Measurements from ENCODE around the gene TMEM140.
"Not testable (repeated sequence)": the region's sequence is repeated elsewhere in the genome, so short reads cannot be mapped to it uniquely, and the experiment has no call there.

TMEM140 gene

DNA sequence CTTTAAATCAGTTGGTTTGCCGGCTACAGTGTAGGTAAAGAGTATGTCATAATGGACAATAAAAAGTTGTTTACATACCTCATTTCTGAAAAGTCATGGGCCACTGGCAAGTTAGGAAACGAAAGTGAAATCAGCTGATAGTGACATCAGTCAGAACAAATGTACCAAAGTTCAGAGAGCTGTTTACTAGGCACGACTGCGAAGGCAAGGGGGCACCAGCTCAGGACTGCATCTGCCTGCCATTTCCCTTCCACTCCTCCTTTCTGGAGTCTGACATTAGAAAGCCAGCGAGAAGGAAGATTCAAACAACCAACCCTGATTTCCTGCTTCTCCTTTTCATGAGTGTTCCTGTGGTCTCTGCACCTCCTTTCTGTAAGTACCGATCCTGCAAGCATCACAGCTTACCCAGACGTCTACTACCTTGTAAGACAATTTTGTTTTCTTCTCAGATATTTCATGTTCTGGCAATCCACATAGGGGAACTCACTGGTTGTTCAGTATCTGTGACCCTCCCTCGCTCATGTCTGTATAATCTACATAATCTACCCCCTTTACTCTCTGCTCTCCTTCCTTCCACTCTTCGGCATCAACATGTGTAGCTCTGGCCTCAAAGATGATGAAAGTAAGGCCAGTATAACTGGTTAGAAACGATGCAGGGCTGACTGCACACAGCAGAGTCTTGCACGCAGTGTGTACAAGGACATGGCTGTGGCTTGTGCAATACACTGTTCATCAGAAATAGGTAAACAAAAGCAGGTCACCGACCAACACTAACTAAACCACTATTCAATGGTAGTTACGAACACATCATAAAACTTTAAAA, at the start of gene TMEM140:
TSS of gene TMEM140 (plus strand) at position 174 of the 823 bp plus-strand sequence. CDS start 16,370 bp downstream, outside the sequence.
- DNase-seq (ENCODE audit: low read depth) = no peak

DNA sequence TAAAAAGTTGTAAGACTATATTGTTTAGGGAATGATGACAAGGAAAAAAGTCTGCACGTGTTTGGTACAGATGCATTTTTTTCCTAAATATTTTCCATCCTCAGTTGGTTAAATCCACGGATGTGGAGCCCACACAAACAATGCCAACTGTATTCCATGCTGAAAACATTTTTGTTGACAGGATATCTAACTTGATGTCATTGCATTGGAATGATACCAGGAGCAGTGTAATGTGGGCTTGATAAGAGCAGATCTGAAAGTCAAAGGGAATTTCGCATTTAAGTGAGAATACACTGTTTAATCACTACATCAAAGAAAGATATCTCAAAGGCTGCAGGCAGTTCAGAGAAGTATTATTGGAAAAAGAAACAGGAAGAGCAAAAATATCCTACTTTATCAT, 49.5 kb upstream of the TMEM140 start:
- no peak for DNase-seq (ENCODE audit: low read depth)

DNA sequence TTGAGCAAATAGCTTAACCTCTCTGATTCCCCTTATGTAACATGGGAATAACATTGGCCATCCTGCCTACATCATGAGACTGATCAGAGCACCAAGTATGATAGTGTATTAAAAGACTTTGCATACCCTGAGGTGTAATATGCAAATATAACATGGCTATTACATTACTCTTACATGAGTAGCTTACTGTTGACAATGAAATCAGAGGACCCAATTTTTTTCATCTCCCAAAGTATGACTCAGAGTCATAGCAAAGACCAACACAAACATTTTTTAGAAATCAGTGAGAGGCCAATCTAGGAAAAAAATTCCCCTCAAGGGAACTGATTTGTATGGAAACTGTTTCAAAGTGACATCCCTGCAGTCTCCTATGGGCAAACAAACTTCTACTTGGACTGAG, 47.0 kb upstream of the TMEM140 start:
- DNase-seq (ENCODE audit: low read depth) = no peak

DNA sequence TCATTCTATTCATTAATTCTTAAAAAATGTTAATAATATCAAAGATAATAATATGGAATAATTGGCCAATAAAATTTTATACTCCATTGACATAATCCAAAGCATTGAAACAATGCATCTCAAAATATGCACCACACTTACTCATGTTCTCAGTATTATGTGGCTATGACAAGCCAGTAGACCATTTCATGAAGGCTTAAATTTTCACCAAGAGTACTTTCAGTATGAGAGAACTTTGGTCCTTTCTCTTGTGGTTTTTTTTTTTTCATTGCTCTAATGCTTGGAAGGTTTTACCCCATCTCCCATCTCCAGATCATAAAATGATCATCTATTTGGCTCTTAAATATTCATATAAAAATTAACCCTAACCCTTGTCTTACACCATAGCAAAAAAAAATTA, 45.5 kb upstream of the TMEM140 start:
- no peak for DNase-seq (ENCODE audit: low read depth)

DNA sequence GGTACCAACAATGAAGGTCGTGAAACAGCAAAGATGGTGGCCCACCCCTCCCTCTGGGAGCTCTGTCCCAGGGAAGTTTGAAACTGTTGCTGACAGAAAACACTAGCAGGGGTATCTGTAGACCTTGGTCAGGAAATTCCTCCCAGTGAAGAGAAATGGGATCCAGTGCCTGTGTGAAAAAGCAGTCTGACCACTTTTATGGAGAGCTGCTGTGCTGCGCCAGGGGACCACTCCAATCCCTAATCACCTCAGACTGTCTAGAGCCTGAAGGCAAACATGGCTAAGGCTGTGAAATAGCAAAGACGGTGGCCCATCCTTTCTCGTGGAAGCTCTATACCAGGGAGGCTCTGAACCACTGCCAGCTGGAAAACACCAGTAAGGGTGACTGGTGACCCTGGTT, 38.3 kb upstream of the TMEM140 start:
- DNase-seq (ENCODE audit: low read depth) = no peak

DNA sequence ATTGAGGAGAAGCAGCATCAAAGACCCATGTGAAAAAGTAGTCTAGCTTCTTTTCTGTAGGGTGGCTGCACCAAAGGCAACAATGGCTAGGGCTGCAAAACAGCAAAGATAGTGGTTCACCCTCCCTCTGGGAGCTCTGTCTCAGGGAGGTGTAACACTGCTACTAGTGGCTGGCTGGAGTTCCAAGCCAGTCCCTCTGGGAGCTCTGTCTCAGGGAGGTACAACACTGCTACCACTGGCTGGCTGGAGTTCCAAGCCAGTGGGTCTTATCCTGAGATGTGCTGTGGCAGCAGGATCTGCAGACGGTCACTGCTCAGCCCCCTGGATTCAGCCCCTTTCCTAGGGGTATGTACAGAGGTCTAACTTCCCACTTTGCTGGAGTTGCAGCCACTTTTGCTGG, 37.9 kb upstream of the TMEM140 start:
- no peak for DNase-seq (ENCODE audit: low read depth)

DNA sequence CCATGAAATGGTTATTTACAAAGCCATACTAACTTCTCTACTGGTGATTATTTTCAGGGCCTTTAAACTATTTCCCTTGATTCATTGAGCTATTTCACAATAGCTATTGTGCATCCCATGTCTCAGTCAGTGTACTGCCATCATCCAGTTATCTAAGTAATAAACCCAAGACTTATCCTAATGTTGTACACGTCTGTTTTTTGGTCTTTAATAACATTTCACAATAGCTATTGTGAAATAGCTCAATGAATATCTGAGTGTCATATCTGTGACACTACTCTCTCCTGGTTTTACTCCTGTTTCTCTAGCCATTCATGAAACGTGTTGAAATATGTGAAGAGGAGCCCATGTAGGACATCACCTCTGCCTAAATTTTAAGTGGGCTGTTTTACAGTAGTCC, 36.5 kb upstream of the TMEM140 start:
- DNase-seq (ENCODE audit: low read depth) = no peak

DNA sequence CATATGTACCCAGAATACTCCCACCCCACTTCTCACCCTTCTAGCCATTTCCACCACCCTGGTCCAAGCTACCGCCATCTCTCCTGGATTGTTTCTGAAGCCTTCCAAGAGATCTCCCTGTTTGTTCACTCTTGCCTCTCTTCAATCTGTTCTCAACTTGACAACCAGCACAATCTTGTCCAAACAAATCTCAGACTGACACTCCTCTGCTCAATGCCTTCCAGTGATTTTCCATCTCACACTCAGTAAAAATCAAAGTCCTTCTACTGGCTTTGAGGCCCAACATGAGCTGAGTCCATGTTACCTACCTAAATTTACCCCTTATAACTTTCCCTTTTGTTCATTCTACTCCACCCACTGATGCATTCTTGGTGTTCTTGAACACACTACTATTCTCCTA, 33.2 kb upstream of the TMEM140 start:
- no peak for DNase-seq (ENCODE audit: low read depth)

DNA sequence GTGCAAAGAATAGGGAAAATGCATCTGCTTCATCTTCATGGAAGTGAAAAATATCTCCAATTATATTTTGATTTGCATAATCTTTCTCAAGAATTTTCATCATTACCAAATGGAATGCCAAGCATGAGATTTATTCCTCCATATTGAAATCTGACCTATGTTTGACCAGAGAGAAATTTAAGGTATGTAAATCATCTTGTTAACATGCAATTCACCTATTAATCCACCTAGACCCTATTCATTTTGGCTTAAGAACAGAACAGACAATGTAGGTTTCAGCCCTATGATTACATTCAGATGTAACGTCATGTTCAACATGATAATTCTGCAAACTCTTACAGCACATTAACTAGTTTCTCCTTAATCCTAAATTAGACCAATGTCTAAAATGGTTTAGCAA, 30.8 kb upstream of the TMEM140 start:
- no peak for DNase-seq (ENCODE audit: low read depth)

DNA sequence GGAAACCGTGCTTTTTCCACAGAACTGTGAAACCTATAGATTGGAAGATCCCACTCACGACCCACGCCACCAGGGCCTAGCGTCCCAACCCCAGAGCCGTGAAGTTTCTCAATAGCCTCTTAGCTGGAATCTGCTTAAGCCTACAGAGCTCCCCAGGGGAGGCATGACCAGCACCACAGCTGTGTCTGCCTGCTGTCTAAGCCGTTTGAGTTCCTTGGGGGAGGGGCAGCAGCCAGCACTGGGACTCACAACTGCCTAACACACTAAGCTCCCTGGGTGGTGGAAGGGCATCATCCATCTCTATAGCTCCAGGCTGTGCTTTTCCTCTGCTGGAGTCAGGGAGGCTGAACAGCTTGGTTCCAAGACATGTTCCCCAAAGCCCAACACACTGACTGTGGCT, 26.0 kb upstream of the TMEM140 start:
- no peak for DNase-seq (ENCODE audit: low read depth)

DNA sequence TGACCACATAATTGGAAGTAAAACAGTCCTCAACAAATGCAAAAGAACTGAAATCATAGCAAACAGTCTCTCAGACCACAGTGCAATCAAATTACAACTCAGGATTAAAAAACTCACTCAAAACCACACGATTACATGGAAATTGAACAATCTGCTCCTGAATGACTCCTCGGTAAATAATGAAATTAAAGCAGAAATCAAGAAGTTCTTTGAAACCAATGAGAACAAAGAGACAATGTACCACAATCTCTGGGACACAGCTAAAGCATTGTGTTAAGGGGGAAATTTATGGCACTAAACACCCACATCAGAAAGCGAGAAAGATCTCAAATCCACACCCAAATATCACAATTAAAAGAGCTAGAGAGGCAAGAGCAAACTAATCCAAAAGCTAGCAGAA, 23.2 kb upstream of the TMEM140 start:
- DNase-seq (ENCODE audit: low read depth) = not testable (repeated sequence)

DNA sequence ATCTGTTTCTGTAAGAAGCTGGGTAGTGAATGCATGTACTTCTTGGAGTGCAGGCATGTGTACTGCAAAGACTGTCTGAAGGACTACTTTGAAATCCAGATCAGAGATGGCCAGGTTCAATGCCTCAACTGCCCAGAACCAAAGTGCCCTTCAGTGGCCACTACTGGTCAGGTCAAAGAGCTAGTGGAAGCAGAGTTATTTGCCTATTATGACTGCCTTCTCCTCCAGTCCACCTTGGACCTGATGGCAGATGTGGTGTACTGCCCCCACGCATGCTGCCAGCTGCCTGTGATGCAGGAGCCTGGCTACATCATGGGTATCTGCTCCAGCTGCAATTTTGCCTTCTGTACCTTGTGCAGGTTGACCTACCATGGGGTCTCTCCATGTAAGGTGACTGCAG, 18.9 kb upstream of the TMEM140 start:
- DNase-seq (ENCODE audit: low read depth) = no peak

DNA sequence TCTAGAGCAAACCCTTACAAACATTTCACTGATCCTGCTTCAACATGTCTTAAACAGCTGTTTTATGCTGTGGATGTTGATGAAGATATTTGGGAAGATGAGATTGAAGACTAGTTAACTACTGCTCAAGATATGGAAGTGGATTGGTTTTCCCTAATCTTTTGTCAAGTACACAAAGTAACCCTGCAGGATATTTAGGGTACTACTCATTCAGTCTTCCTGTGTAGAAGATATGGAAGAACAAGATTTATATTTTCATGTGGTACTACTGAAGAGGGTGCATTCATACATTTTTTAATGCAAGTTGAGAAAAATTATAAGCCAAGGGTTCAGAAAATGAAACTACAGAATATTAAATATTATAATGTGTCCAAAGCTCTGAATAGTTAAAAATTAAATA, 18.3 kb upstream of the TMEM140 start:
- DNase-seq (ENCODE audit: low read depth) = no peak

DNA sequence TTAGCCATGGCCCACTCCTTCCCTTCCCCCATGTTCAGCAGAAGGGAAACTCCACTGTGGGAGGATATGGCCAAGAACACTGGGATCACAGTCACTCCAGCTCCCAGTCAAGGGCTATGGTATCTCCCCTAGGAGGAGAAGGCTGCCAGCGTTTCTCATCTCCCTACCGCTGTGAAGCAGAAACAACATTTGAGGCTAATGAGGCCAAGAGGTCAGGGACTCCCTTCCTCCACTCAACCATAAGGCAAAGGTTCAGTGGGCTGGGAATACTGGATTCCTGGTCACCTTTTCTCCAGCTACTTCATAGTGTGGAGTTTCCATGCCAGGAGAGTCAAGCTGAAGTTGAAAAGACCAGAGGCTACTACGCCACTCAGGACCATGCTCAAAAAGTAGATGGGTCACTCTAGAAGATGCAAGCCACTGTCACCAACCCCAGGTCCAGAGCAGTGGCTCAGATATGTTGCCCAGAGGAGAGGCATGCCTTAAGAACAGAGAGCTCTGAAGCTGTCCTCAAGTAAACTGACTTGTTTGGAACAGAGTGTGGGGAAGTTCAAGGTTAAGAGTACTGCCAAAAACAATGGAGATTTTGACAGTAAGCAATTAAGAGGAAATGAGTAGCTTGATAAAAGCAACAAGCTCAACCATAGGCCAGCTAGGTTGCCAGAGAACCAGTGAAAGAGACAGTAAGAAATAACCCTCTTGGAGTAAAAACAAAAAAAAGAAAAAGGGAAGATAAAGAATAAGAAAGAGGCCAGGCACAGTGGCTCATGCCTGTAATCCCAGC, 3.8 kb upstream of the TMEM140 start:
- no peak for DNase-seq (ENCODE audit: low read depth)

DNA sequence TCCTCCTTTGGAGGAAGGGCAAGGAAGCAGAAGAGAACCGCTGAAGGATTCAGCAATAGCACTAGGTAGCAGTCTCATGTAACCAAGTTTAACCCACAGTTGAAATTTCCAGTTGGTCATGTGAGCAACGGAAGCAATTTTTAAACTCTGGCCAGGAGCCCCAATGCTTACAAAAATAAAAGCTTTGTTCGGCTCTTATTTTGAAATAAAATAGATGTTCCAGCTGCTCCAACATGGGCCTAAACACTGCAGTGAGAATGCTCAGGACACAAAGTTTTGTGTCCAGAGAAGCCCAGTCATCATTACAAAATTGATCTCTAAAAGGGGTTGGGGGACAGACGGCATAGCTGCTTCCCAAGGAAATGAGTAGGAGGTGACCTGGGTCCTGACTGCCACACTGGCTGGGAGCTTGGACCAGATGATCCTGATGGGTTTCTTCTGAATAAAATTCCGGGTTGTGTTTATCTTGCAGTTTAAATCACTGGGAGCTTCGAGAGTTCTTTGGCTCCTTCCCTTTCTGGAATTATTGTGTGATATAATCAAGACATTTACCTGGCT, 452 bp upstream of the TMEM140 start:
- no peak for DNase-seq (ENCODE audit: low read depth)

DNA sequence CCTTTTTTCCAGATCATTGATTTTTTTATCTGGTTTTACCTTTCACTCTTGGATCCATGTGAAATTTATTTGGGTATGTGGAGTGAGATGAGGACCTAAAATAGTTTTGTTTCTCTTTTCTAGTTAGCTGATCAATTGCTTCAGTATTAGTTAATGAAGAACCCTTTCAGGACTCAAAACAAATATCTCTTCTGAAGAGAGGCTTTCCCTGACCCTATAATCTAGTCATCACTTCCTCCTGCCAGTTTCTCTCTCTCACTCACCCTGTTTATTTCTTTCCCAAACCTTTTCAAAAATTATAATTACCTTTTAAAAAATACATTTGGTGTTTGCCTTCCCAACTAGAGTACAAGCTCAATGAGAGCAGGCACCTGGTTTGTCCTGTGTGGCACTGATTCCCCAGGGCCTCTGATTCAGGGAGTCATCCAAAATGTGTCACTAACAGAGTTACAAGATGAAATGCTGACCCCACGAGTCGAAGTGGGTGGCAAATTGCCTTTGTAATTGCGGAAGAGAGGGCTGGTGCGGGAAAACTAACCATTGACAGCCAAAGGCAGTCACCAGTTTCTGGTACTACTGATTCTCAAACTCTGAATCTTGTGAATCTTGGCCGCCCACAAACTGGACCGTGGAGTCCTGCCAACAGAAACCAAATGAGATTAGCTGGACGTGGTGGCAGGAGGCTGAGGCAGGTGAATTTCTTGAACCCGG, 2.4 kb downstream of the TMEM140 start:
- DNase-seq (ENCODE audit: low read depth) = no peak

DNA sequence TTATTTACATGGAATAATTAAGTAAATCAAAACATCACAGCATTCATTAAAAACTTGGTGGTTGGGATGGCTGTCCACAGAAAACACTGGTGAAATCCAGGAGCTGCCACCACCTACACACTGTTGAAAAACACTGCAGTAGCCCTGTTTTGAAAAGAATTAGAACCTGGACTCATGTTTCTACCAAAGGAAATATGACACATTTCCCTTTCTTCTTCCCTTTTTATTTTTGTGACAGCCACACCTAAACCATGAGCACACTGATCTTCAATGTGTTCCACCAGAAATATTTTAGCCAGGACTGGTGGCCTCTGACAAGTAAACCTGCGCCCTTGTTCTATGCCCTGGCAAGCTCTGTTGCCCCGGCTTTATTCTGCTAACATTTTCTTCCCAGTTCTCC, 3.3 kb downstream of the TMEM140 start:
- DNase-seq (ENCODE audit: low read depth) = no peak

DNA sequence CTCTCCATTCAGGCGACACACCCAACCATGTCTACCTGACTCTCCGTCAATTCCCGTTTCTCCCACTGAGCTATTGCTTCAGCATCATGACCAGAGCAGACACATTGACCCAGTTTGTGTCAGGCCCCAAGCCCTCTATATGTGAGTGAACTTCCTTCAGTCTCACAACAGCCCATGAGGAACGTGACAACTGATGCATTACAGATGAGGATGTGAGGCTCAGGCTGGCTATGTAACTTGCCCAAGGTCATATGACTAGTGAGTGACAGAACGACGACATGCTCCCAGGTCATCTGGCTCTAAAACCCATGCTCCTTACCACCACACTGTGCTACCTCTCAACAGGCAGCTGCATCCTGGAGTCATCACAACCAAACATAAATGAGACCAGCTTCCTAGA, 3.7 kb downstream of the TMEM140 start:
- DNase-seq (ENCODE audit: low read depth) = no peak

DNA sequence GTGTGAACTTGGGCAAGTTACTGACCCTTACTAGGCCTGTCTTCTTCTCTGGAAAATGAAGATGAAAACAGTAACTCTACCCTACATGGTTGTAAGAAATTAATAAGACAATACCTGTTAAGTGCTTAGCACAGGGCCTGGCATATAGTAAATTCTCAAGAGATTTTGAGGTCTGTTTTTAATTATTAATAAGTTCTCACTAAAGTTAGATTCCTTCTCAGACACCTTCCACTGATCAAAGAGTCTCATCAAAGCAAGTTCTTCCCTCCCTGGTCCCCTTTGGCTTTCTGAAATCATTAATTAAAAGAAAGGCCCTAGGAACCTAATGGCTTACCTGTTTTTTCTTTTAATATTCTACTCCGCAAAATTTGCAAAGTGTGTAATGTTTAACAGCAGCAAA, 4.6 kb downstream of the TMEM140 start:
- no peak for DNase-seq (ENCODE audit: low read depth)

DNA sequence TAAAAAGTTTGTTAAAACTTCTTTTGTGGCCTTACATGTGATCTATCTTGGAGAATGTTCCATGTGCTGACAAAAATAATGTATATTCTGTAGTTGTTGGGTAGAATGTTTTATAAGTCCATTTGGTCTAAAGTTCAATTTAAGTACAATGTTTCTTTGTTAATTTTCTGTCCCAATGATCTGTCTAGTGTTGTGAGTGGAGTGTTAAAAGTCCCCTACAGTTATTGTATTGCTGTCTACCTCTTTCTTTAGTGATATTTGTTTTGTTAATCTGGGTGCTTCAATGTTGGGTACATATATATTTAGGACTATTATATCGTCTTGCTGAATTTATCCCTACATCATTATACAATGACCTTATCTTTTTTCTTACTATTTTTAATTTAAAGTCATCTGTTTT, 6.9 kb downstream of the TMEM140 start:
- DNase-seq (ENCODE audit: low read depth) = no peak

DNA sequence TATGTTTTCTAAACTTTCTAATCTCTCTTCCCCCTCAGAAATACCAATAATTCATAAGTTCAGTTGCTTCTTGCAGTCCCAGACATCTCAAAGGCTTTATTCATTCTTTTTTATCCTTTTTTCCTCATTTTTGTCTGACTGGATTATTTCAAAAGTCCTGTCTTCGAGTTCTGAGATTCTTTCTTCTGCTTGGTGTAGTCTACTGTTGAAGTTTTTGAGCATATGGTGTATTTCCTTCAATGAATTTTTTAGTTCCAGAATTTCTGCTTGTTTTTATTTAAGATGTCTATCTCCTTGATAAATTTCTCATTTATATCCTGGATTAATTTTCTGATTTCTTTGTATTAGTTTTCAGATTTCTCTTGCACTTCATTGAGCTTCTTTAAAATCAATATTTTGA, 8.4 kb downstream of the TMEM140 start:
- no peak for DNase-seq (ENCODE audit: low read depth)

DNA sequence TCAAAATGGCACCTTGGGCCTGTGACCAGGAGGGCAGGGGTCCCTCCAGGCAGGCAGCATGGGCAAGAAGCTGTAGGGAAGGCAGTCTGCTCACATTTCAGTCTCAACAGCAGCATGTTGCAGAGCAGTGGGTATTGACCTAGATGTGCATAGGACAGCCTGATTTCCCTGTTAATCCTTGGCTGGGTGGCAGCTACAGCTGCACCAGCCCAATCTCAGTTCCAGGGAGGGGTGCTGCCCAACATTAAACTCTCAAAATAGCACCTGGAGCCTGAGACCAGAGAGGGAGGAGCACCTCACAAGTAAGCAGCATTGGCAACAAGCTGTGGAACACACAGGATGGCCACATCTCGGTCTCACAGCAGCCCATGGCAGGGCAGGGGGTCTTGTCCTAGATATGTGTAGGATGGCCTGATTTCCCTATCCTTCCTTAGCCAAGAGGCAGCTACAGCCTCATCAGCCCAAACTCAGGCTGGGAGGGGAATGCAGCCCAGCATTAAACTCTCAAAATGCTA, 10.3 kb downstream of the TMEM140 start:
- DNase-seq (ENCODE audit: low read depth) = no peak

Measured in stimulated activated CD8-positive, alpha-beta memory T cell treated with anti-CD3 and anti-CD28 coated beads, Interleukin-4, amount 100 ng/mL, for 24 hours (primary cell).